NOMO-1 treated with dmso at 0.1 percent for 144 hours (cell line): Measurements from ENCODE around the gene DLX3.

Experiments used
- DNase-seq: peaks from one replicate; lab custom pipeline; 2025; ENCODE audit not compliant: unreplicated experiment; lab: John Stamatoyannopoulos, UW

Gene DLX3

DNA sequence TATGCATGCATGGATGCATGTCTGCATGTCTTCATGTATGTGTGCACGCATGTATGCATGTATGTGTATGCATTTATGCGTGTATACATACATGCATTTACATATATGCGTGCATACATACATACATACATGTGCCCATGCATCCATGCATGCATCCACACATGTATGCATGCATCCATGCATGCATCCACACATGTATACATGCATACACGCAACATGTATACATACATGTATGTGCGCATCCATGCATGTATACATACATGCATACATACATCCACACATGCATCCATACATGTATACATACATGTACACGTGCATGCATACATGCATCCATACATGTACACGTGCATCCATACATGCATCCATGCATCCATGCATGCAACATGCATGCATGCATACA is 29.8 kb upstream of the DLX3 start:
- no peak for DNase-seq

DNA sequence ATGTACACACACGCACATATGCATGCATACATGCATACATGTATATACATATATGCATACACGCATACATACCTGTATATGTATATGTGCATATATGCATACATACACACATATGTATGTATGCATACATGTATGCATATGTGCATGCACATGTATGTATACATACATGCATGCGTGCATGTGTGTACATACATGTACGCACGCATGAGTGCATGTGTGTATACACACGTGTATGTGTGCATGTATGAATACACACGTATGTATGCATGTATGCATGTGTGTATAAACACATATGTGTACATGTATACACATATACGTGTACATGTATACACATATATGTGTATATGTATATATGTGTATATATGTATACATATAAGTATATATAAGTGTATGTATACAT is 28.5 kb upstream of the DLX3 start:
- DNase-seq, result no peak

DNA sequence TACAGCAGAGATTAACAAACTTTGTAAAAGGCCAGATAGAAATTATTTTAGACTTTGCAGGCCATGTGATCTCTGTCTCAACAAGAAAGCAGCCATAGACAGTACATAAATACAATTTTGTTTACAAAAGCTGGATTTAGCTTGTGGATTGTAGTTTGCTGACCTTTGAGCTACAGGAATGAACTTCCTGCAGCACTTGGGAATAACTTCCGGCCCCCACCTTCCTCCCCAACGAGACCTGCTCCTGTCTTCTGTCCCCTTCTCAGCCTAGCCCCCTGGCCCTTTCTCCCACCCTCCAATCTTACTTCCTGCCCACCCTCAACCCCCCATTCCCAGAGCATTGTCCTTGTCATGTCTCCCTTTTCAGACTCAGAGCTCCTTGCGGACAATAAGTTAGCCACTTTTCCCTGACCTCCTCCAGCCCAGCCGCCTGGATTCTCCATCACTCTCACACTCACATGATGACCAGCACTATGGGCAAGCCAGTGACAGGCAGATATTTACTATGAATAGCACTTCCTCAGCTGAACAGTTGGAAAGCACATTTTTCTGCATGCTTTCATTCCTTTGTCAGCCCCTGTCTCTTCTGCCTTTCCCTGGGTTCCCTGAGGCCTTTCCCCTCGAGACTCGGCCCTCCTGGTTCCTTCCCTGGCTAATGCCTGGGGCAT is 27.6 kb upstream of the DLX3 start:
- DNase-seq, result no peak

DNA sequence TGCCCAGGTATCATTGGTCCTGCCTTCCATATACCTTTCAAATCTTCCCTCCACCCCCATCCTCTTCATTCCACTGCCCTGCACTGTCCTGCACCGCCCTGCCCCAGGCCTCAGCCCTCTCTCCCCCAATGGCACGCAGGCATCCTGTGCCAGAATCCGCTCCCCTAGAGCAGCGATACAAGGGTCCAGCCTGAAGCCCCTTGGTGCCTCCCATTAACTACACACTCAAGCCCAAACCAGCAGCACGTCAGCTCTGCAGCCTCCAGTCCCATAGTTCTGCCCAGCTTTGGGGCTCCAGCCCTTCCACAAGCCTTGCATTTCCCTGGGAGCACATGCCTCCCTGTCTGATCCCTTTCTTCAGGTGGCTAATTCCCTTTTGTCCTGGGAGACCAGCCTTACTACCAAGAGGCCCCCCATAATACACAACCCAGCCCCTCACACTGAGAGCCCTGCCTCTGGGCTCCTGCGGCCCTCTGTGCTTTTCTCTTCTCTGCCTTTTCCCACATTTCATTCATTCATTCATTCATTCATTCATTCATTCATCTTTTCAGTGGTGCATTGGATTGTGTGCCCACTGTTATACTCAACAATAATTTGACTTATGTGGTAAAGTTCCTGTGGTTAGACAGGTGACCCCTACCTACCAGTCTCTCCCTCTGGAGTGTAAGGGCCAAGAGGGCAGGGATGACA is 26.8 kb upstream of the DLX3 start:
- DNase-seq, result no peak

DNA sequence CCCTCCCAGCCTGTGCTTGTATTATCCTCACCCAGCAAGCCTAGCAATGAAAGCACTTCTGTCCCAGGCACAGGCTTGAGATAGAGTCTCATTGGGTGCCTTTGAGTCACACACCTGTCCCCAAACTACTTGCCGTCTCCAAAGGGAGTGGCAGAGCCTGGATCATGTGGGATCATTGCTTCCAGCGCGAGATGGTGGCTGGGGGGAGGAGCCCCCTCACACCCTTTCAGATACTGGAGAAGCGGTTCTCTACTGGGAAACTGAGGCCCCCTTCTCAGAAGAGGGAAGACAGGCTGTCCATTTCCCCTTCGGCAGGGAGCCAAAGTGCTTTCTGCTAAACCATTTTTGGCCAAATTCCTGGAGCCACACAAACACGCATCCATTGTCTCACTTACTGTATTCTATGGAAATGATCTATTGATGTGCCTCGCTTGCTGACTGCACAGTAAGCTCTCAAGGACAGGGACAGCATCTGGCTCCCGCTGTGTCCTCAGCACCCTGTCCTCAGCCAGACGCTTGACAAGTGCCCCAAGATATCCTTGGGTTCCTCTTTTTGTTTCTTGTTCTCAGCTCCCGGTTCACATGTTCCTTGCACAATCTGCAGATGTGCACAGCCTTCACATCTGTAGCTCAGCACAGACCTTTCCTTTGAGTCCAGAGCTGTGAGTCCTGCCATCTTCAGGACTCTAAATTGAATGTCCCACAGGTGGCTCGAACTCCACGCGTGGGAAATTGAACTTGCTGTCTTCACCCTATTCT is 26.0 kb upstream of the DLX3 start:
- peak; percentile 30 for DNase-seq

DNA sequence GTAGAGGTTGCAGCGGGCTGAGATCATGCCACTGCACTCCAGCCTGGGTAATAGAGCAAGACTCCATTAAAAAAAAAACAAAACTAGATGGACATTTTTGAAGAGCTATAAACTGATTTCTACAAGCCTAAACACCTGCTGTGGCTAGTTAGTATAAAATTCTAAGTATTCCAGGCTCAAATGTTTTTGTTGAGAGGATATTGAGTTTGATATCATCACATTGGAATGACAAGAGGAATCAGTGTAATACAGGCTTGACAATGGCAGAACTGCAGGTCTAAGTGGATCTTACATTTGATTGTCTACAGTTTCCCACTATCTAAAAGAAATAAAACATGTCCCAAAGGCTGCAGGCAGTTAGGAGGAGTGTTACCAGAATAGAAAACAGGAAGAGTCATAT is 23.9 kb upstream of the DLX3 start:
- DNase-seq, result no peak

DNA sequence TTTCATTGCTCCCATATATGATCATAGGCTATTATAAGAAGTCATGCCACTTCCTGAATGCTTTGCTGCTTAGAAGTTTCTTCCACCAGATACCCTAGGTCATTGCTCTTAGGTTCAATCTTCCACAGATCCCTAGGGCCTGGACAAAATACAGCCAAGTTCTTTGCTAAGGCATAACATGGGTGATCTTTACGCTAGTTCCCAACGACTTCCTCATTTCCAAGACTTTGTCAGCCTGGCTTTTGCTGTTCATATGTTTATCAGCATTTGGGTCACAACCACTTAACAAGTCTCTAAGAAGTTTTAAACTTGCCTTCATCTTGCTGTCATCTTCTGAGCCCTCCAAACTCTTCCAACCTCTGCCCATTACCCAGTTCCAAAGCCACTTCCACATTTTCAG is 20.1 kb upstream of the DLX3 start:
- DNase-seq, result no peak

DNA sequence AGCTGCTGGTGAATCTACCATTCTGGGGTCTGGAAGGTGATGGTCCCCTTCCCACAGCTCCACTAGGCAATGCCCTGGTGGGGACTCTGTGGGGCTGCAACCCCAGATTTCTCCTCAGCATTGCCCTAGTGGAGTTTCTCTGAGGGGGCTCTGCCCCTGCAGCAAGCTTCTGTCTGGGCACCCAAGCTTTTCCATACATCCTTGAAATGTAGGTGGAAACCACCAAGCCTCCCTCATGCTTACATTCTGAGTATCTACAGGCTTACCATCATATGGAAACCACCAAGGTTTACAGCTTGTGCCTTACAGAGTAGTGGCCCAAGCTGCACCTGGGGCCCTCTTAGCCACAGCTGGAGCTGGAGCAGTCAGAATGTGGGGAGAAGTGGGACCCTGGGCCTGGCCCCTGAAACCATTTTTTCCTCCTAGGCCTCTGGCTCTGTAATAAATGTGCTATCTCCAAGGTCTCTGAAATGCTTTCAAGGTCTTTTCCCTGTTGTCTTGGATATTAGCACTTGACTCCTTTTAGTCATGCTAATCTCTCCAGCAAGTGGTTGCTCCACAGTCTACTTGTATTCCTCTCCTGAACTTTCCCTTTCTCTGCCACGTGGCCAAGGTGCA is 19.6 kb upstream of the DLX3 start:
- DNase-seq, result no peak

DNA sequence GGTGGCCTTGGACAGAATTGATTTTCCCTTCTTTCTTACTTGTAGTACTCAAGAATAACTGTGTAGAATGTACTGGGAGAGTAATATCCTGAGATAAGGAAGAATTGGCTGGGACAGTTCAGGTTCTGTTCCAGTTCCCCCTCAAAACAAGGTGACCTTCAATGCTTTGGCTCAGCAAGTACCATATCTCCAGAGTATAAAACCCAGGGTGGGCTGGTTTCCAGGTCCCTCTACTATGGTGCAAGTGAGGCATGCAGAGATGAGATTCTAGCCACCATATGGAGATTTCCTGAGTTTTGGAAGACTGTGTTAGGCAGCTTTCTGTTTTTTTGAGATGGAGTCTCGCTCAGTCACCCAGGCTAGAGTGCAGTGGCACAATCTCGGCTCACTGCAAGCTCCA is 18.1 kb upstream of the DLX3 start:
- DNase-seq, result no peak

DNA sequence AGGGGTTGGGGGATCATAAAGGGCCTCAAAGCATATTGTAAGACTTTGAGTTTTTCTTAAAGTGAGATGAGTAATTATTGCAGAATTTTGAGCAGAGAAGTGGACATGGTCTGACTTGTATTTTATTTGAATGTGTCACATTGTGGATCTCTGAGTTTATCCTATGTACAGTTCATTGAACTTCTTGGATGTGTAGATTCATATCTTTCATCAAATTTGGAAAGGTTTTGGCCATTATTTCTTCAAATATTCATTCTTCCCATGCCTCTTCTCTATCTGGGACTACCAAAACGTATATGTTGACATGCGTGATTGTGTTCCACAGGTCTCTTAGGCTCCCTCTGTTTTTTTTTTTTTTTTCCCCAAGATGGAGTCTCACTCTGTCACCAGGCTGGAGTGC is 14.3 kb upstream of the DLX3 start:
- DNase-seq, result no peak

DNA sequence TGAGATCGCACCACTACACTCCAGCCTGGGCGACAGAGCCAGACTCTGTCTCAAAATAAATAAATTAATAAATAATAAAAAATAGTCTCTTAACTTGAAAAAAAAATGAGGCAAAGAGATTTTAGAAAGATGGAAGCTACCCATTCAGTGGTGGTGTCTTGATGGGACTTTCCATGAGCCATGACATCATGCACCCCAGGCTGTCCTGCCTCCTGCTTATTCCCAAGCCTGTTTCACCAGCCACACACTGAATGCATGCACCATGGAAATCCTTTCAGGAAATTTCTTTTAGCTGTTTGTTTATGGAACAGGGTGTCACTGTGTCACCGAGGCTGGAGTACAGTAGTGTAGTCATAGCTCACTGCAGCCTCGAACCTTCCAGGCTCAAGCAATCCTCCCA is 8.9 kb upstream of the DLX3 start:
- no peak for DNase-seq

DNA sequence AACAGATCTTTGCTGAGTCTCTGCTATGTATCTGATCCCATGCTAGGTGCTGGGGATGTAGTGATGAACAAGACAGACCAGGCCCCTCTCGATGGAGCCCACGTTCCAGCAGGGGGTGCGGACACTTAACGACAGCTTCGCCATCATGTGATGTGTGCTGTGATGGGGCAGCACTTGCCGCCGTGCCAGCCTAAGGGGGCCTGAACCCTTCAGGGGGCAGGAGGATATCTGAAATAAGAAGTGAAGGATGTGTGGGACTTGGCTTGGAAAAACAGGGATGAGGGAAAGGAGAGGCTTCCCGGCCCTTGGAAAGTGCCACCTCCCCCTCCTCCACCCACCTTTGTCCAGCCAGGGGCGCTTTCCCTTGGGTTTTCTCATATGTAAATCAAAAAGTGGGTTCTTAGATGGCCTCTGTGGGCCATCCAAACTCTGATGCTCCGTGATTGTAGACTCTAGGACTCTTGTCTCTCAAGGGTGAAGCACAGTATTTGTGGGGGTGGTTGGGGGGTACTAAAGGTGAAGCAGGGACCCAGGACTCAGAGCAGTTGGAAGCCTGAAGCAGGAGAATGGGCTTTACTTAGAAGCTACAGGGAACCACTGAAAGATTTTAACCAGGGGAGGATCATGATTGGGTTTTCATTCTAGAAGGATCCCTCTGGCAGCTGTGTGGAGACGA is 4.0 kb upstream of the DLX3 start:
- DNase-seq, result no peak

DNA sequence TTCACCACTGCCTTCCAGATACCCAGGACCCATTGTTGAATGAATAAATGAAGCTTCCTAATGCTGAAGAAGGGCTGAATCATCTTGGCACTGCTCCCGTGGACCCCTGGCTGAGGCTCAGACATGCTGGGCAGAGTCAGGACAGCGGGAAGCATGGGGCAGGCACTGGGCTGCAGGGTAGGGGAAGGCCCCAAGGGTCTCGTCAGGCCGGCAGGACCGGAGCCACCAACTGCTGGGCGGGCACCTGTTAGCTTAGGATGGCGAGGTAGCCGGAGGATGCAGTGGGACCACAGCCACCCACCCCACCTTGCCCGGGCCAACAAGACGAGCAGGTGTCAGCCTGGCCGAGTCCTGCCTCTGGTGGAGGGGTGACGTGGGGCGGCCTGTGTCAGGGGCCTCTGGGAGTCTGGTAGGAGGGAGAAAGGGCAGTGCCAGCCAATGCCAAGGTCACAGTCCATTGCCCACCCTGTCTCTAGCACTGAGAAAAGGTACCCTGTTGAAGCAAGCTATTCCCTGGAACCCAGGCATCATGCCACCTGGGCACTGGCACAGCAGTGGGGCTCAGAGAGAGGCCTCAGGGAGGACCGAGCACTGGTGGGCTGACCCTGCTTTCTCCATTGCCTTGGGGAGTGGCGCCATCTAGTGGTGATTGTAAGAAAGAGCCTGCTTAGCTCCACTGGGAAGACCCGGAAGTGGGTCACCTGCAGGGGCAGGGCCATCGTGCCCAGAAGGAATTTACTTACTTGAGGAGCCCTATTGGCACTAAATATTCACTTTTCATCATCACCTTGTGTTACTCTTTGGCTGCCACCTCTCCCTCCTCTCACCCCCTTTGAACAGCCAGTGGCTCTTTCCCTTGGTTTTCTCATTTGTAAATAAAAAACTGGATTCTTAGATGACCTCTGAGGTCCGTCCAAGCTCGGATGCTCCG is 3.0 kb upstream of the DLX3 start:
- peak; percentile 47 for DNase-seq

DNA sequence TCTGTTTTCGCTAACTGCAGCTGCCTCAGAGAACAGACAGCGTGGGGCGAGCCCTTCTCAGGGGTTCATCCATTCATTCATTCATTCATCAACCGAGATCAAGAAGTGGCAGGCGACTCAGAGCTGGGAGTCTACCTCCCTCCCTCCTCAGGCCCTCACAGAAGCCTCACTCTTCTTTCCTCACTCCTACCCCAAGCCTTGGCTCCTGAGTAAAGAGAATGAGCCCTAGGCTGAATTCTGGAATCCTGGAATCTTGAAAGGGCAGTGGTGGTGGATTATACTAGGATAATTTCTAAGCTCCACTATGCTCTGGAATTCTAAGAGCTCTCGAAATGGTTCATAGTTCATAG is 2.3 kb upstream of the DLX3 start:
- no peak for DNase-seq

DNA sequence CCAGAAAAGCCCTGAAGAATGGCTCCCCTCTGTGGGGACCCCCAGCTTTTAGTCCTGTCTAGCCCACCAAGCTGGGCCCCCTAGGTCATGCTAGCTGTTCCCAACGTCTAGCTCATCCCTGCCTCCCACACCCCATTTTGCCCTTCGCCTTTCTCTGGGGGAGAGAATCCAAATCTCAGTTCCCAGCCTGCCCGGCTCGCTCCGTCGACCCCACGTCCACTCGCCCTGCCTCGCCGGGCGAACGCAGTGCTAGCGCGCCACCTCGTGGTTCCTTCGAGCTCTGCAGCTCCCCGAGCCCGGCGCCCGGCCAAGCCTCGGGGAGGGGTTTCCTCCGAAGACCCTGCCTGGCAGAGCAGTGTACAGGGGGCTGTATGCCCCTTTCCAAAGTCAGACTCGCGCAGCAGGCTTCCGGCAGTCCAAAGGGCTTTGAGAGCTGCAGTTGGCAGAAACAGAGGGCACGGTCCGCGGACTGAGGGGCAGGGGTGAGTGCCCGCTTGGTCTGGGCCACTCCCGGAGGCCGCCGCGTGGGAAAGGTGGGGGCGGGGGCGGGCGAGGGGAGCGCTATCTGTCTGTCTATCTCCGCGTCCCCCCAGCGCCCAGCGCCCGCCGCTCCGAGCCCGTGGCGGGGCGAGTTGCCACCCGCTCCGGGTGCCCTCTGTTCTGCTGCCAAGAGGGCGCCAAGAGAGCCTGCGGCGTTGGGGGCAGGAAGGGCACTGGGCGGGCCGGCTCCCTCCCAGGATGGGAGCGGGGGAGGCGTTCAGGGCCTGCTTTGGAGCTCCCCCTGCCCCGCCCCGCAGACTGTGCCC is 1.7 kb upstream of the DLX3 start:
- peak; percentile 11 for DNase-seq

DNA sequence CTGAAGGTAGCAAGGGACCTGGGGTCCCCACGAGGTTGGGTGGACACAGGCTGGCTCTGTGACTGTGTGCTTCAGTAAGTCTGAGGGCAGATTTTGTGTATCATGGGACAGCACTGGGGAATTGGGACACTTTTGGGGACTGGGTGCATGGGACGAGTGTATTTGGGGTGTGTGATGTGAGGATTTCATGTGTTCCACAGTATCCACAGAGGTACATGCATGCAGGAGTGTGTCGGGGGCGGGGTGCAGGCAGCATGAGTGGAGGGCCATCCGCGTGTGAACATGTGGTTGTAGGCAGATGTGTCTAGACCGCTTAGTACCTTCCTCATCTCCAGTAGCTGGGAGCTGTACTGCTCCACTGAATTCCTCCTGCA is 1.1 kb upstream of the DLX3 start:
- no peak for DNase-seq

DNA sequence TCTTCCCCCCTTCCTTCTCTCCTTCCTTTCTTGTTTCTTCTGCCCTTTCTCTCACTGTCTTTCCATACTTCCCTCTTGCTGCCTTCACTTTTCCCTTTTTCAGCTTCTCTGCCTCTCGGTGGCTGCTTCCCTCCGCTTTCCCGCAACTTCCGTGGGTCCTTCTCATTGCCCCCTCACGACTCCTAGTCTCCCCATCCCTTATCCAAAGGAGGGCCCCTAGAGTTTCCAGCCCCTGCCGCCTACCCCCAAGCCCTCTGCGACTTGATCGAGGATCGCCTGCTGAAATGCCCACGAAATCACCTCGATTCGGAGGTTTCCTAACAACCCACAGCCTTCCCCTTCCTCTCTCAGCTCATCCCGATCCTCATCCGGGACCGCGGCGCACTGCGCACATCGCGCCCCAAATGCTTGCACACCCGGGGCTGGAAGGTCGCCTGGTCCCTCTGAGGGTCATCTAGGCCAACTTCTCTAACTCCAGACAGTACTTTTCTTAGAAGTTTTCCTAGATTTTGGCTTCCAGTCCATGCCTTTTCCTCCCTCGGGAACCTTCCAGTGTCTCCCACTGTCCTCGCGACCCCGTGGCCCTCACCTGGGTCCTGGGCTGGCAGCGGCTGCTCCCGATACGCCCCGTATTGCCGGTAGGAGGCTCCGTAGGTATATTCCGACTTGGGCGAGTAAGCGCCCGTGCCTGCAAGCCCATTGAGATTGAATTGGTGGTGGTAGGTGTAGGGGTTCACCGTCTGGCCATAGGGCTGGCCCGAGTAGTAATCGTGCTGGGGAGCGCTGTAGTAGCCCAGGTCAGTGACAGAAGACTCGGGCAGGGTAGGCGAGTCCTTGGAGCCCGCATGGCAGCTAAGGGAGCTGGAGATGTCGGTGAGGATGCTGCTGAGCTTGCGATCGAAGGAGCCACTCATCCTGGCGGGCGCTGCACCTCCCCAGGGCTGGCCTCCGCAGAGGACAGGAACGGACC is 654 bp downstream of the DLX3 start:
- no peak for DNase-seq

DNA sequence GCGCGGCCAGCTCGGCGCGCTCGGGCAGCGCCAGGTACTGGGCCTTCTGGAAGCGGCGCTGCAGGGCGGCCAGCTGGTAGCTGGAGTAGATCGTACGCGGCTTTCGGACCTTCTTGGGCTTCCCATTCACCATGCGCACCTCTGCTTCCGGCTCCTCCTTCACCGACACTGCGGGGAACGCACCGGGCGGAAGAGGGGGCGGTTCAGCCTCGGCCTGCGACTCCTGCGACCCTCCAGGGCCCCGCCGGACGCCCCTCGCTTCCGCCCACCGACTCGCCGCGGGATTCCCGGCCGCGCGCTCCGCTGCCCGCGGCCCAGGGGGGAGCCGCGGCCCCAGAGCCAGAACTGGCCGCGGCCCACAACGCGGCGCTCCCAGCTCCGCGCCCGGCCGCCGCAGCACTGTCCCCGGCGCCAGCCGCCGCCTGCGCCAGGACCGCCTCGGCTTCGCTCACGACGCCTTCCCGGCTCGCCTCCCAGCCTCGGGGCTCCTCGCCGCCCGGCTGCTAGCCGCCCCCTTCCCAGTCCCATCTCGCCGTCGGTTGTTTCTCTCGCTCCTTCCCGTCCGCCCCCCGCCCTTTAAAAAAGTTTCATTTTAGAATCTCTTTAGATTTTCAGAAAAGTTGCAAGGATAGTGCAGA is 1.5 kb downstream of the DLX3 start:
- no peak for DNase-seq
